Caco-2 (cell line): ENCODE measurements around the gene GAS6. TPM values are rescaled to one million over a fixed set of nuclear protein-coding genes. Genes with fewer than 3 reads are reported as not detected.

Source experiments
- BruUV-seq: library from RNA; stranded (reverse); fragments of 400-500 nt; replicated peaks from 2 replicates; lab custom pipeline; 2021; lab: Mats Ljungman, UMichigan
- CTCF ChIA-PET: fragments of 300-600 bp; sonication (Branson Sonifier 250); formaldehyde crosslinking; loops from one replicate; lab custom pipeline; 2022; ENCODE audit warnings: antibody characterized with exemption; lab: Charles Lee
- POLR2A ChIA-PET: fragments of 300-600 bp; sonication (Branson Sonifier 250); formaldehyde crosslinking; loops from one replicate; lab custom pipeline; 2022; ENCODE audit warnings: antibody characterized with exemption; lab: Charles Lee
- DNase-seq, 2 experiments: peaks; one replicate each; pipeline versions ENCODE4 v3.0.0 to v3.0.0-alpha.2; 2020 to 2022
- H3K27me3 ChIP-seq: replicated peaks from 2 replicates; pipeline ENCODE4 v1.6.0; 2011; ENCODE audit warnings: low read length; ENCODE audit not compliant: control insufficient read depth, insufficient read depth
- H3K36me3 ChIP-seq: 2 replicates; pipeline ENCODE4 v1.5.1; 2011; ENCODE audit warnings: low read length; ENCODE audit not compliant: control insufficient read depth, insufficient read depth
- H3K4me1 ChIP-seq: fragments of 250-450 bp; sonication (Bioruptor Pico); 2 replicates; pipeline ENCODE4 v1.5.1; 2020; ENCODE audit warnings: mild to moderate bottlenecking
- H3K4me3 ChIP-seq: 2 replicates; pipeline ENCODE4 v1.5.1; 2011; ENCODE audit warnings: low read depth, mild to moderate bottlenecking, control low read depth, low read length
- H3K9me3 ChIP-seq: fragments of 250-450 bp; sonication (Bioruptor Pico); 2 replicates; pipeline ENCODE4 v1.5.1; 2020; ENCODE audit warnings: mild to moderate bottlenecking, moderate library complexity
- H3K27ac Mint-ChIP-seq: one replicate; pipeline ENCODE4 v1.8.0; 2022; ENCODE audit warnings: mixed read lengths; ENCODE audit not compliant: unreplicated experiment
- H3K27me3 Mint-ChIP-seq: one replicate; pipeline ENCODE4 v1.8.0; 2022; ENCODE audit warnings: mixed read lengths; ENCODE audit not compliant: insufficient read depth, unreplicated experiment
- H3K36me3 Mint-ChIP-seq: one replicate; pipeline ENCODE4 v1.8.0; 2022; ENCODE audit warnings: mild to moderate bottlenecking, mixed read lengths; ENCODE audit not compliant: insufficient read depth, unreplicated experiment
- H3K4me1 Mint-ChIP-seq: one replicate; pipeline ENCODE4 v1.8.0; 2022; ENCODE audit warnings: low read depth, mixed read lengths; ENCODE audit not compliant: unreplicated experiment
- H3K4me3 Mint-ChIP-seq: one replicate; pipeline ENCODE4 v1.8.0; 2022; ENCODE audit warnings: mild to moderate bottlenecking, moderate library complexity, mixed read lengths; ENCODE audit not compliant: unreplicated experiment
- H3K9me3 Mint-ChIP-seq: one replicate; pipeline ENCODE4 v1.8.0; 2022; ENCODE audit warnings: mixed read lengths; ENCODE audit not compliant: unreplicated experiment
- intact Hi-C: fragments of 100-400 bp; cut with micrococcal nuclease; formaldehyde crosslinking; loops from one replicate; pipeline ENCODE4 v1.10.0; 2022; ENCODE audit not compliant: unreplicated experiment
- total RNA-seq: library from RNA; stranded (reverse); gene quantifications from 2 replicates; pipeline ENCODE4 v1.2.3, GENCODE V29; 2022
- TF ChIP-seq, protein P1 (sequence below), 2 experiments: fragments of 200-600 bp in 1 of 2; IDR thresholded peaks; 1 replicate in 1 of 2; 2 replicates in 1 of 2; pipeline versions ENCODE4 v1.5.1 to v1.8.0; 2011 to 2022; ENCODE audit warnings: antibody characterized with exemption in 1 of 2, control low read depth in 1 of 2, inconsistent platforms in 1 of 2, low read depth in 1 of 2, low read length in 1 of 2, mild to moderate bottlenecking in 1 of 2, moderate library complexity in 1 of 2; ENCODE audit not compliant: insufficient read depth in 1 of 2, severe bottlenecking in 1 of 2, unreplicated experiment in 1 of 2

GAS6 gene
- total RNA-seq, 1 experiment from 2014 or later: 34.8 TPM

DNA sequence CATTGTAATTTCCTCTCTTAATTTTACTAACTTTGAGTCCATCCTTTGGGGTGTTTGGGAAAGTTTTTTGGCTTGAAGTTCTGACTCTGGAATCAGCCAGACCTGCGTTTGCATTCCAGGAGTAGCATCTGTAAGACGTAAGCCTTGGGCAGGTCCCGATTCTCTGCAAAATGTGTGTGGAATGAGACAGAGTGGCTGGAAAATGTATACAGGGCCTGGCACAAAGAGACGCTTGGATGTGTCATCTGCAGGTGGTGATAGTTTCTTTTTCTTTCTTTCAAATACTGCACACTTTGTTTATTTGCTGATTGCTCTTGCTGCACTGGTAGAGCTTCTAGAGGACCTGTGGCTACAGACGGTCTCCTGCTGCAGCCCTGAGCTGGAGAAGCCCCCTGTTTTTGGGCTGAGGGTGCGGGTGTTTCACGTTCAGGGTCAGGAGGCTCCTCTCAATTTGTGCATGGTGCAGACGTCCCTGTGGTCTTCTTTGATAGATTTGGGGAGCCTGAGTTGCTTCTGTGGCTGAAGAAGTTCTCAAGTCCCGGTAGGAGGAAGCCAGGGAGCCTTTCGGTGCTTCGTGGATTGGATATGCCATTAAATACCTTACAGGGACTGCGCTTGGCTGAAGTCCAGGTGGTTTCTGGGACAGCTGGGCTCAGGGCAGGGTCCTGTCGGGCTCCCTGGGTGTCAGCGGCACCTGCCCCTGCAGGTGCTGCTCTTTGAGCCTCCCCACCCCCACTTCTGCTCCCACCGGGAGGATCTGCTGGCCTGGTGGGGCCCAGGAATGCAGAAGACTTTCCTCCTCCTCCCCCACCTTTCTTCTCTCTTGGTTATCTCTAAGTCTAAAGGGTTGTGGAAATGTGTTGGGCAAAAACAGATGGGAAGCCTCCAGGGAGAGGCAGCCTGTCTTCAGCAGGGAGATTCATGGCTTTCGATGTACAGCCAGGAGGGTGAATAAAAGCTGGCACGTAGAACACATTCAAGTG lies 44.0 kb upstream of the GAS6 start:
- Histone ChIP-seq H3K36me3 (no peaks in the 10 kb centered on the region), H3K9me3 (no peaks in the 10 kb centered on the region), H3K4me1 (no peaks in the 10 kb centered on the region), H3K4me3 (no peak overlapping the region), H3K27me3 (no peaks in the 10 kb centered on the region)
- Mint-ChIP-seq H3K27ac (no peak overlapping the region), H3K9me3 (no peaks in the 10 kb centered on the region), H3K4me3 (no peak overlapping the region), H3K27me3 (peaks cover 22% of the 10 kb centered on the region), H3K4me1 (no peaks in the 10 kb centered on the region), H3K36me3 (no peaks in the 10 kb centered on the region)
- TF ChIP-seq, protein P1, sequence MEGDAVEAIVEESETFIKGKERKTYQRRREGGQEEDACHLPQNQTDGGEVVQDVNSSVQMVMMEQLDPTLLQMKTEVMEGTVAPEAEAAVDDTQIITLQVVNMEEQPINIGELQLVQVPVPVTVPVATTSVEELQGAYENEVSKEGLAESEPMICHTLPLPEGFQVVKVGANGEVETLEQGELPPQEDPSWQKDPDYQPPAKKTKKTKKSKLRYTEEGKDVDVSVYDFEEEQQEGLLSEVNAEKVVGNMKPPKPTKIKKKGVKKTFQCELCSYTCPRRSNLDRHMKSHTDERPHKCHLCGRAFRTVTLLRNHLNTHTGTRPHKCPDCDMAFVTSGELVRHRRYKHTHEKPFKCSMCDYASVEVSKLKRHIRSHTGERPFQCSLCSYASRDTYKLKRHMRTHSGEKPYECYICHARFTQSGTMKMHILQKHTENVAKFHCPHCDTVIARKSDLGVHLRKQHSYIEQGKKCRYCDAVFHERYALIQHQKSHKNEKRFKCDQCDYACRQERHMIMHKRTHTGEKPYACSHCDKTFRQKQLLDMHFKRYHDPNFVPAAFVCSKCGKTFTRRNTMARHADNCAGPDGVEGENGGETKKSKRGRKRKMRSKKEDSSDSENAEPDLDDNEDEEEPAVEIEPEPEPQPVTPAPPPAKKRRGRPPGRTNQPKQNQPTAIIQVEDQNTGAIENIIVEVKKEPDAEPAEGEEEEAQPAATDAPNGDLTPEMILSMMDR (IDR thresholded peaks at IDR 0.05; ENCODE audit: insufficient read depth in 1 of 2, low read depth in 1 of 2, low read length in 1 of 2, severe bottlenecking in 1 of 2, unreplicated experiment in 1 of 2): no peak
- ChIA-PET POLR2A (no interaction called here), CTCF (no interaction called here)
- peak; percentile 15 to 57 for DNase-seq
- intact Hi-C loops: no loop called here
- no TSS peak for BruUV-seq

- H3K4me3 Mint-ChIP-seq: no peak overlapping the region
- intact Hi-C loops: no loop called here
- BruUV-seq: no TSS peak
Observed at GRCh38 chr13:113906571-113906970, 42.7 kb upstream of the GAS6 start.

DNA sequence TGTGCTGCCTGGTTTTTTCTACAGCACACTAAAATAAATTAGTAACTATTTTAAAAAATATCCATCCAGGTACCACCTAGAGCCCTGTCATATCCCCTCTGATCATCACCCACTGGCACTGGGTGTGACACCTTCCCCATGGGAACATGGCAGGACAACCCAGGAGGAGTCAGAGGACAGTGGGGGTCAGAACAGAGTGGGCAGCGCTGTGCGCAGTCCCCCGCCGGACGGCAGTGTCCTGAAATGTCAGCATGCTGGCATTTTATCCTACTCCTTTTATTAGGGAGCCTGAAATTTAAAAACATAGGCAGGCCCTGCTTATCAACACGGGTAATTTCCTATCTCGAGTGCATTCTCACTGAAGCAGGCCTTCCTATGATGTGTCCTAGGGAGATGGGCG lies 42.1 kb upstream of the GAS6 start:
- CTCF ChIA-PET: no interaction called here
- Histone ChIP-seq H3K4me3 (no peak overlapping the region), H3K9me3 (no peaks in the 10 kb centered on the region), H3K27me3 (no peaks in the 10 kb centered on the region), H3K4me1 (no peaks in the 10 kb centered on the region), H3K36me3 (no peaks in the 10 kb centered on the region)
- DNase-seq: no peak
- Mint-ChIP-seq H3K36me3 (no peaks in the 10 kb centered on the region), H3K4me1 (no peaks in the 10 kb centered on the region), H3K27ac (no peak overlapping the region), H3K4me3 (no peak overlapping the region), H3K9me3 (no peaks in the 10 kb centered on the region), H3K27me3 (peaks cover 10% of the 10 kb centered on the region)
- intact Hi-C loops: loop anchor here (2.0 kb wide), 1 partner anchor 89 kb away; no protein-coding TSS in a partner anchor
- BruUV-seq: no TSS peak
- POLR2A ChIA-PET: no interaction called here
- TF ChIP-seq, protein P1 (IDR thresholded peaks at IDR 0.05; ENCODE audit: insufficient read depth in 1 of 2, low read depth in 1 of 2, low read length in 1 of 2, severe bottlenecking in 1 of 2, unreplicated experiment in 1 of 2): no peak

More at GRCh38 chr13:113906571-113906970, 42.7 kb upstream of the GAS6 start:
- Mint-ChIP-seq H3K36me3 (no peaks in the 10 kb centered on the region), H3K27ac (no peak overlapping the region), H3K27me3 (peaks cover 12% of the 10 kb centered on the region), H3K4me1 (no peaks in the 10 kb centered on the region), H3K9me3 (no peaks in the 10 kb centered on the region)
- DNase-seq: no peak
- Histone ChIP-seq H3K27me3 (no peaks in the 10 kb centered on the region), H3K4me1 (no peaks in the 10 kb centered on the region), H3K36me3 (no peaks in the 10 kb centered on the region), H3K4me3 (no peak overlapping the region), H3K9me3 (no peaks in the 10 kb centered on the region)
- CTCF ChIA-PET: no interaction called here
- TF ChIP-seq, protein P1 (IDR thresholded peaks at IDR 0.05; ENCODE audit: insufficient read depth in 1 of 2, low read depth in 1 of 2, low read length in 1 of 2, severe bottlenecking in 1 of 2, unreplicated experiment in 1 of 2): no peak
- POLR2A ChIA-PET: no interaction called here
